Measurements from ENCODE around the gene GPR52.
"Not testable (repeated sequence)": the region's sequence is repeated elsewhere in the genome, so short reads cannot be mapped to it uniquely, and the experiment has no call there.

The GPR52 gene, protein sequence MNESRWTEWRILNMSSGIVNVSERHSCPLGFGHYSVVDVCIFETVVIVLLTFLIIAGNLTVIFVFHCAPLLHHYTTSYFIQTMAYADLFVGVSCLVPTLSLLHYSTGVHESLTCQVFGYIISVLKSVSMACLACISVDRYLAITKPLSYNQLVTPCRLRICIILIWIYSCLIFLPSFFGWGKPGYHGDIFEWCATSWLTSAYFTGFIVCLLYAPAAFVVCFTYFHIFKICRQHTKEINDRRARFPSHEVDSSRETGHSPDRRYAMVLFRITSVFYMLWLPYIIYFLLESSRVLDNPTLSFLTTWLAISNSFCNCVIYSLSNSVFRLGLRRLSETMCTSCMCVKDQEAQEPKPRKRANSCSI

DNA sequence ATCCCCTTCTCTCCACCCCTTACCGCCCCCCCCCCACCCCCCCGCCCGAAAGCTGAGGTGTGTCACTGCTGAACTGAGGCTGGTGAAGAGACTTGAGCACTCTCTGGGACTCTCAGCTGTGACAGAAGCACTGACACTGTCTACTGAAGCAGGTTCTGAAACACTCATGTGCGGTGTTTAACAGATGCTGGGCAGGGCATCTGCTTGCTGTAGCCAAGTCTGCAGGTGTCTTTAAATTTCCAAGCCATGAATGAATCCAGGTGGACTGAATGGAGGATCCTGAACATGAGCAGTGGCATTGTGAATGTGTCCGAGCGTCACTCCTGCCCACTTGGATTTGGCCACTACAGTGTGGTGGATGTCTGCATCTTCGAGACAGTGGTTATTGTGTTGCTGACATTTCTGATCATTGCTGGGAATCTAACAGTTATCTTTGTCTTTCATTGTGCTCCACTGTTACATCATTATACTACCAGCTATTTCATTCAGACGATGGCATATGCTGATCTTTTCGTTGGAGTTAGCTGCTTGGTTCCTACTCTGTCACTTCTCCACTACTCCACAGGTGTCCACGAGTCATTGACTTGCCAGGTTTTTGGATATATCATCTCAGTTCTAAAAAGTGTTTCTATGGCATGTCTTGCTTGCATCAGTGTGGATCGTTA, at the start of gene GPR52:
Gene GPR52 (plus strand): TSS at position 99 of the 665 bp plus-strand sequence. CDS start 148 bp downstream, at position 247.
- DNase-seq (ENCODE audit: low read depth in 2 of 2), result no peak

DNA sequence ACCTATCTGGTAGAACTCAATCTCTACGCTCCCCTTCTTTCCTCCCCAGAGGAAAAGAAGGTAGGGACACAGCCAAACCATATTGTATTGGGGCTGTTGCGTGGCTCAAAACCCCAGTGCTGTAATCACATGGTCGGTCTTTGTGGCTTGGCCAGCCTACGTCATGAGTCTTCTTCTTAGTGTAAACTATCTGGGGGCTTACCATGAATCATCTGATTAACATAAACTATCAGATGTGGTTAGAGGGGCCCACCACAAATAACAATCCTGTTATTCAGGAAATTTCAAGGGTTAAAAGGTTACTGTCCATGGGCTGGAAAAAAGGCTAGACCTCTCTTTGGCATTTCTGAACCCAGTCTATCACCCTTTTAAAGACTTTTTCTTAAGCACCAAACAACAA, 49.5 kb upstream of the GPR52 start:
- DNase-seq (ENCODE audit: low read depth in 2 of 2), result no peak

DNA sequence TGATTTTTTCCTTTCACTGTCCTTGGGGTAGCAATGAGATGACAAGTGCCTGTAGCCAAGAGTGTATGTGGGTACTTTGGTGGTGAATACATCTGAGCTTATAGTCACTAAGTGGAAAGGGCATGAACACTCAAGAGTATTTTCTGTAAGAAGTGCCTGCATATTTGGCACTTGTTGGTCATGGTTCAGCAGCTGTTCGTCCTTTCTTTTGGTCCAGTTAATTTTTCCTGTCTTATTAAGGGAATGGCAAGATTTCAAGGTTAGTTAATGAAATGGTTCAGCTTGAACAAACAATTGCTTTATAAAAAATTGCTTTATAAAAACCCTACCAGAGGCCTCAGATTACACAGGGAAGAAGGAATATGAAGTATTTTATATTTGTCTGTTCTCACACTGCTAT, 48.6 kb upstream of the GPR52 start:
- DNase-seq (ENCODE audit: low read depth in 2 of 2), result no peak

DNA sequence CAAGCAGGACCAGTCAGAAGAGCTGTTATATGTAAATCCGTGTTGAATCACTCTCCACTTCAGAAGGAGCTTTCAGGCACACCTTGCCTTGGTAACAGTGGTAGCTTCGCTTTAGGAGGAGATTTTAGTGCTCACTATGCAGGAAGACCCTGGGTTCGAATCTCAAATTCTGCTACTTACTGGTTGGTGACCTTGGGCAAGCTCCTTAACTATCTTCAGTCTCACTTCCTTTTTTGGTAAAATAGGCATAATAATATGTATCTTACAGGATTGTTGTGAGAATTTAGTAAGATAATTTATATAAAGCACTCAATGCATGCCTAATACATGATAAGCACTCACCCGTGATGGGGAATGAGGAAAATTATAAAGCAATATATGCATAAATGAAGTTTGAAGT, 46.7 kb upstream of the GPR52 start:
- no peak for DNase-seq (ENCODE audit: low read depth in 2 of 2)

DNA sequence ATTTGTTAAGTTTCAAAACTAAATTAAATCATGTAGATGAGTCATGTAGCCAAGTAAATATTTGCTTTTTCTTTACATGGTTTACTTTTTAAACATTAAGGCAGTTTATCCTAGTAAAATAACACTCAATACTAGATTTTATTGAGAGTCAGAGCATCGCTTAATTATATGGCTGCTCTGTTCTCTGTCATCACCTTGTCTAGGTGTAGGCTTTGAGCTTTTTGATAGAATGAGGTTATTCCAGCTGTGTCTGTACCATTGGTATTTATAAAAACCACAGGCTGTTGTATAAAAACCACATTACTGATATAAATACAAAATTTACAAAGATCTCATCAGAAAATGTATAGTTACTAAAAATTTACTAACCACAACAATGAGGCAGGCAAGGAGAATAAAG, 42.5 kb upstream of the GPR52 start:
- no peak for DNase-seq (ENCODE audit: low read depth in 2 of 2)

DNA sequence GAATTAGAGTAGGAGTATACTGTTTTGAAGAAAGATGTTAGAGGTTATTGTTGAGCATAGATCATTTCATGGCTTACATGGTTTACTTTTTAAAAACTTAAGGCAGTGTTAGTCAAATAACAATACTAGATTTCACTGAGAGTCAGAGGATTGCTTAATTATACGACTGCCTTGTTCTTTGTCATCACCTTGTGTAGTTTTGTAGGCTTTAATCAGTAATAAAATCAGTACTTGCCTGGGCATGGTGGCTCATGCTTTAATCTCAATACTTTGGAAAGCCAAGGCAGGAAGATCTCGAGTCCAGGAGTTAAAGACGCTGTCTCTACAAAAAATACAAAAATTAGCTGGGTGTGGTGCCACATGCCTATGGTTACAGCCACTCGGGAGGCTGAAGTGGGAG, 41.3 kb upstream of the GPR52 start:
- no peak for DNase-seq (ENCODE audit: low read depth in 2 of 2)

DNA sequence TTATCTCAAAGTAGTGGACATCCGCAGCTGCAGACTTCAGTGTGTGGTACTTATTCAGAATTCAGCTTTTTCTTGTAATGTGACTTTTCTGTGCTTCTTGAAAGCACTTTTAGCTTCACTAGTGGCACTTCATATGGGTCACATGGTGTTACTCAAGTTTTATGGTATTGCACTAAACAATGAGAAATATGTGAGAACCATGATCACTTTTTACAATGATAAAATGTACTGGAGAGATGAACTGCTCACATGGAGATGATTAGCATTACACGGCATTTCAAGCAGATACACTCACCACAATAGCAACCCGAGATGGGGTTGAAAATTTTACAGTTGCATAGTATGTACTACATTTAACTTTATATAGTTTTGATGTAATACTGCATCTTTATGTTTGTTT, 40.1 kb upstream of the GPR52 start:
- DNase-seq (ENCODE audit: low read depth in 2 of 2), result no peak

DNA sequence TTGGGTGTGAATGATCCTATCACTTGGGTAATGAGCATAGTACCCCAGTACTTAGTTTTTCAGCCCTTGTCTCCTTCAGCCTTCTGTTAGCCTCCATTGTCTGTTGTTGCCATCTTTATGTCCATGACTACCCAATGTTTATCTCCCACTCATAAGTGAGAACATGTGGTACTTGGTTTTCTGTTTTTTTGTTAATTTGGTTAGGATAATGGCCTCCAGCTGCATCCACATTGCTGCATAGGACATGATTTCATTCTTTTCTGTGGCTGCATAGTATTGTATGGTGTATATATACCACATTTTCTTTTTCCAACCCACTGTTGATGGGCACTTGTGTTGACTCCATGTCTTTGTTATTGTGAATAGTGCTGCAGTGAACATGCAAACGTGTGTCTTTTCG, 39.6 kb upstream of the GPR52 start:
- DNase-seq (ENCODE audit: low read depth in 2 of 2), result no peak

DNA sequence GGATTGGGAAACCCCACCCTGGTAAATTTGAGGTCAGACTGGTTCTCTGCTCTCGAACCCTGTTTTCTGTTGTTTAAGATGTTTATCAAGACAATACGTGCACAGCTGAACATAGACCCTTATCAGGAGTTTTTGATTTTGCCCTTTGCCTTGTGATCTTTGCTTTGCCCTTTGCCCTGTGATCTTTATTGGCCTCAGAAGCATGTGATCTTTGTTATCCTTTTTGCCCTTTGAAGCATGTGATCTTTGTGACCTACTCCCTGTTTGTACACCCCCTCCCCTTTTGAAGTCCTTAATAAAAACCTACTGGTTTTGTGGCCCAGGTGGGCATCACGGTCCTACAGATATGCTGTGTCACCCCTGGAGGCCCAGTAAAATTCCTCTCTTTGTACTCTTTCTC, 38.0 kb upstream of the GPR52 start:
- not testable (repeated sequence) for DNase-seq (ENCODE audit: low read depth in 2 of 2)

DNA sequence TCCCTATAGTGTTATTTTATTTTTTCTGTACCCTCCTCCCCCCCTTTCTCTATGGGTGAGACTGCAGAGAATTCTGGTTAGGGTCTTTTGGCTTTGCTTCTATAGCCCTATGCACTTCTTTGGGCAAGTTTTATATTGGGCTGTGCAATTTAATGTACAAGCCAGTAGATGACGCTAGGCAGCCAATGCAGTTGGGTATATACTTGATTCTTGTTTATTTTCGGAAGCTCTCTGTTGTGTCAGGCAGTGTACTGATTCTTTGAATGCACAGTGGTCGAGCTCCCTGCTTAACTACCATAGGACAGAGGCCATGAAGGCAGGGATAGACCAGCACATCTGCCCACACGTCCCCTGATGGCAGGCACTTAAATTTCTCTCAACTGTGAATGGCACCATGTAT, 34.1 kb upstream of the GPR52 start:
- DNase-seq (ENCODE audit: low read depth in 2 of 2), result no peak

DNA sequence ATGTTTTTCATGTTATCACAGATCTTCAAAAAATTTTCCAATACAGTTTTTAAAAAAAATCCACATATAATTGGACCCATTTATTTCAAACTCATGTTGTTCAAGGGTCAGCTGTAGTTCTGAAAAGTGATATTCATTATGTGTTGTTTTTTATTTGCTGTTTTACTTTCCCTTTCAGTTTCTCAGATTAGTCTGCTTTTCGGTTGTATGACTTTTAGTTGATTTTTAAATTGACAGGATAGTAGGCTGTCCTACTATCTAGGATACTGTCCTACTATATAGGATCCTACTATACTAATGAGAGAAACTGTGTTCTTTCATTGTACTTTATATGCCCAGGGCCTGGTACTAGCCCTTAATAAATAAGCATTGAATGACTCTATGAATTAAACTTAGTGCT, 33.6 kb upstream of the GPR52 start:
- no peak for DNase-seq (ENCODE audit: low read depth in 2 of 2)

DNA sequence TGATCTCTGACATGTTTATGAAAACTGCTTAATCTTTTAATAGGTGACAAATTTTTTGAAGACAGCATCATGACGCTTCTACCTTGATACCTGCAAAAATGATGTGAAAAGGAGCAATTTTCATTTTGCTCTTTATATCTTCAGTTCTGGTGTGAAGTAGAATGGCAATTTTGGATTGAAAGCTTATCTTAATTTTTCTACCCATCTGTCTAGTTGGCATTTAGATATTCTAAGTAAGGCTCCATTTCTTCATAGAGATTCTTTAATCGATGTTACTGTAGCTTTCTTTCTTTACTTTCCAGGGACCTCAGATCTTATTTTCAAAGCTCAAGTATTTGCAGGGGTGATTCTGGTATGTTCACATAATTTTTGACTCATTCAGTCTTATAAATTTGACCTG, 32.3 kb upstream of the GPR52 start:
- no peak for DNase-seq (ENCODE audit: low read depth in 2 of 2)

DNA sequence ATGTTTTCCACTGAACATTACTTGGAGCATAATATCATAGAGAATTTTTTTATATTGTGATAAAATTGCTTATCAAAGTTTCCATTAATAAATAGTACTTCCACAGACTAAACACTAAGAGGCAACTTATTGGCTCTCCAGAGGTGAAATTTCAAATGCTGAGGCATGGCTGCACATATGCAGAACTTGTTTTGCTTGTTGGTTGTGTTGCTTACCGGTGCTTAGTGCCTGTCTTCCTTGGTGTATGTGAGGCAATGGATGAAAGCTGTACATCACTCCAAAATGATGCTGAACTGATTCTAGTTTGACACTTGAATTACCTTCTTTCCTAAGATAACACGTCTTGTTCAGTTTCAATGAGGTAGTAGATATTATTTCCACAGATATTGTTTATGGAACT, 29.8 kb upstream of the GPR52 start:
- DNase-seq (ENCODE audit: low read depth in 2 of 2), result no peak

DNA sequence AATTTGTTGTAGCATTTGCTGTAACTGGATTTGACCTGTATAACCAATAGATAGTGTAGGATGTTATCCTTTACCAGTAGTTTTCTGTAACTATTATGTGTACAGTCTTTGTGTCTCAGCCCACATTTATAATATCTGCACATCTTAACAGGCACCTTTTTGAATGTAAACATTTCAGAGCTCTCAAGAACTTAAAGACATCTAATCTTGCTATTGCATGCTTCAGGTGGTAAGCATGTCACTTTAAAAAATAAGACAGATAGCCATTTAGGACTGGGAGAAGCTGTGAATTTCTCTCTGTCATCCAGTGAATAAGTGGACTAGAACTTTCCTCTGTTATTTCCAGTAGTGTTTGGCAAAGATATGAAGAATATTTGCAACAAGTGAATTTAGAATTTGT, 22.6 kb upstream of the GPR52 start:
- DNase-seq (ENCODE audit: low read depth in 2 of 2), result no peak

DNA sequence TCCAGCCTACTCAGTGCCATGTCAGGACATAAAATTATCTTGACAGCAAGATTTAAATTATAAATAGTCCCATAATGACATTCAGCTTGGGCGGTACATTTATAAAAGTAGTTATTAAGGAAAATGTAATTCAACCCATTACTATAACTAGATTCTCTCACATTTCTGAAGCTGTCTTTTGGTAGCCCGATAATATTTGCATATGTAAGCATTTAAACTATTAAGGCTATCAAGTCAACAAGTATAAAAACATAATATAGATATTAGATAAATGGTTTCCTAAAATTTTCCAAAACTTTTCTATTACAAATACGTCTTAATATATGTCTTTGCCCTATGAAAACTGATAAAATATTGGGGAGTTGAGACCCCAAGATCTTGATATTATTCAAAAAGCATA, 21.6 kb upstream of the GPR52 start:
- no peak for DNase-seq (ENCODE audit: low read depth in 2 of 2)

DNA sequence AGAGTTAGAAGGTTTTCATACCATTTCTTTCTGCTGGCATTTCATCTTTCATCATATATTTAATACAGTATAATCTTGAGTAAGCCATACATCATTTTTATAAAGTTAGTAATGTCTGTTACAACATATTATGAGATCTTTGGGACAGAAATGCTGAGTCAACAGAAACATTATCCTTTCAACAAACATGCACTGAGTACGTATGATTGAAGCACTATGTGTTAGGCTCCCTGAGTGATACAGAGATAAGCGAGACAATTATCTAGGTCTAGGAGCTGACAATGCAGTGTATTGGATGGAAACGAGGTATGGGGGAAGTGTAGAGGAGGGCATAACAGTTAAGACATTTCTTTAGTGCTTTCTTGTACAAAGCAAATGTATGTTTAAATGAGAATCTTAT, 19.7 kb upstream of the GPR52 start:
- DNase-seq (ENCODE audit: low read depth in 2 of 2), result no peak

DNA sequence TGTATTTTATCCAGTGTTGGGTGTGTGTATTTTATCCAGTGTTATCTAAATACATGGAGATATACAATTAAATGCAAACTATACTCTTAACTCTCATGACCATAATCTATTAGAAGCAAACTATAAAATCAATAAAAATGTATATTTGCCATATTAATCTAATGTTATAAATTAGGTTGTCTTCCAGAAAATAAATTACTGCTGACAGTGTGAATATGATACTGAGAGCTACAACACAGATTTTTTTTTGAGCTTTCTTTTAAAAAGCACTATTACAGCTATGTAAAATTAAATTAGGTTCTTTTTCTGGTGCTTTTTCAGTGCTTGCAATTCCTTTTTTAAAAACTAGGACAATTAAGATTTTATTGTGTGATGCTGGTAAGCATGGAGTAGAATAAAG, 19.0 kb upstream of the GPR52 start:
- DNase-seq (ENCODE audit: low read depth in 2 of 2), result no peak

DNA sequence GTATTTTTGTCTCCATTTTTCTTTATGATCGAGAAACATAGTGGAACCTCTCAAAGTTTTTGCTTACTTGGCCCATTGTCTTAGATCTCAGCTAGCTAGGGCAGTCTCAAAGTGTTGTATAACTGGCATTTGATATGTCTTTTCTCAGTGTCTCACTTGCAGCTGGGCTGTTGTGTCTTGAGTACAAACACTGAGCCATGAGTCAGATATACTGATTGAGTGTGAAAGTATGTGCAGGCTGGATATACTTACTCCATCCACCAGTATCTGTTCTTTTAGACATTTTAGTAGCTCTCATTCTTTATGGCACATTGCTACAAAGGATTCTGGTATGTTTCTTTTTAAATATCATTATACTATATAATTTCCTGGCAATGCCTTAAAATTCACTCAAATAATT, 14.3 kb upstream of the GPR52 start:
- no peak for DNase-seq (ENCODE audit: low read depth in 2 of 2)

DNA sequence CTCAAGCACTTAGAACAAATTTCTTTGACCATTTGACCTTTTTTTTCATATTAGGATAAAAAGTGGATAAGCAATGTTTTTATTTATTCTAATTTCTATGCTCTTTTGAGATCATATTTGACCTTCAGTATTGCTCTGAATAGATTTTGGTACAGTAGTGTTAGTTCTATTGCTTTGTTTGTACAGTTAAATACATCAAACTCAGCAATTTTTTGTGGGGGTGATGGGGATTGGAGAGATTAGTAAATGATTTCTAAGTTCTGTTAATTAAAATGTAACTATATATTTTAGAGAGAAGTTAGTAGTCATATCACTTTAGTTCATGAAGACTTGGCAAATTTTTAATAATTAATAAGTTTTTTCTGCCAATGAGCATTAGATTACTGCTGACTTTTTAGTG, 2.4 kb upstream of the GPR52 start:
- DNase-seq (ENCODE audit: low read depth in 2 of 2), result no peak

DNA sequence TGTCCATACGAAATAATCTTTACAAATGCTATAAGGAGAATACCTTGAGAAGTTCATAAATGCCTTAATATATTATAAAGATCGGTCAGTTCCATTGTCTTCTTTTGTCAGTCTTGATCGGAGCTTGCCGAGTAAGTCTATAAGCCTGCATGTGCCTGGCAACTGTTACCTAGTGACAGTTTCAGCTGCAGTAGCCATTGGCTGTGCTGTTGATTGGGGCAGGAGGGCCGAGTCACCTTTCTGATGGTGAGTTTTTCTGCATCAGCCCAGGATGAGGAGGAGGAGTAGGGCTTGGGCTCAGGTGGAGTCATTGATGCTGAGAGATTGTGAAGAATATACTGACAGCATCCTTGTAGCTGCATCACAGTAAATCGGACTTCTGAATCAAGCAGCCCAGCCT, 1.9 kb upstream of the GPR52 start:
- DNase-seq (ENCODE audit: low read depth in 2 of 2), result no peak

DNA sequence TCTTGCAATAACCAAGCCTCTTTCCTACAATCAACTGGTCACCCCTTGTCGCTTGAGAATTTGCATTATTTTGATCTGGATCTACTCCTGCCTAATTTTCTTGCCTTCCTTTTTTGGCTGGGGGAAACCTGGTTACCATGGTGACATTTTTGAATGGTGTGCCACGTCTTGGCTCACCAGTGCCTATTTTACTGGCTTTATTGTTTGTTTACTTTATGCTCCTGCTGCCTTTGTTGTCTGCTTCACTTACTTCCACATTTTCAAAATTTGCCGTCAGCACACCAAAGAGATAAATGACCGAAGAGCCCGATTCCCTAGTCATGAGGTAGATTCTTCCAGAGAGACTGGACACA, 743 bp downstream of the GPR52 start:
- no peak for DNase-seq (ENCODE audit: low read depth in 2 of 2)

DNA sequence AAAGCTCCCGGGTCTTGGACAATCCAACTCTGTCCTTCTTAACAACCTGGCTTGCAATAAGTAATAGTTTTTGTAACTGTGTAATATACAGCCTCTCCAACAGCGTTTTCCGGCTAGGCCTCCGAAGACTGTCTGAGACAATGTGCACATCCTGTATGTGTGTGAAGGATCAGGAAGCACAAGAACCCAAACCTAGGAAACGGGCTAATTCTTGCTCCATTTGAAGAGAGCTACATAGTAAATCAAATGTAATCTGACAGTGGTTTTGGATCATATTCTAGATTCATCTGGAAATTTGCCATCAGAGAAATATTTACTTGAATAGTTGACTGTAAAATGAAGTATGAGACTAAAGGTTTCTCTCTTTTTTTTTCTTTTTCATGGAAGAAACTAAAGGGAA, 1.2 kb downstream of the GPR52 start:
- DNase-seq (ENCODE audit: low read depth in 2 of 2), result no peak

DNA sequence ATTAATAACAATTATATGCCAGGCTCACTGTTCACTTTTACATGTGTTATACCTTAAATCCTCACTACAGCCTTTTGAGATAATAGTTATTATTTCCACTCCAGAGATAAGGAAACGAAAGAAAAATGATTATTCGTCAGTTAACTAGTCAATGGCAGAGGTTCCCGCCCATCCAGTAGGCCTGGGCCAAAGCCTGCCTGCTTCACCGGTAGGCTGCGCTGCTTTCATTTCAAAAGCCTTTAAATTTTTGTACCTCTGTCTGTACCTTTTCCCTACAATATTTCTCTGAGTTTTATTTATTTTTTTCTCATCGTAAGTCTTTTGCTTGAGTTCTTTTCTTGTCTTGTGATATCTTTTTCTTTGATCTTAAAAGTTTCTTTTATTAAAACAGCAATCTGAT, 3.6 kb downstream of the GPR52 start:
- DNase-seq (ENCODE audit: low read depth in 2 of 2), result no peak

DNA sequence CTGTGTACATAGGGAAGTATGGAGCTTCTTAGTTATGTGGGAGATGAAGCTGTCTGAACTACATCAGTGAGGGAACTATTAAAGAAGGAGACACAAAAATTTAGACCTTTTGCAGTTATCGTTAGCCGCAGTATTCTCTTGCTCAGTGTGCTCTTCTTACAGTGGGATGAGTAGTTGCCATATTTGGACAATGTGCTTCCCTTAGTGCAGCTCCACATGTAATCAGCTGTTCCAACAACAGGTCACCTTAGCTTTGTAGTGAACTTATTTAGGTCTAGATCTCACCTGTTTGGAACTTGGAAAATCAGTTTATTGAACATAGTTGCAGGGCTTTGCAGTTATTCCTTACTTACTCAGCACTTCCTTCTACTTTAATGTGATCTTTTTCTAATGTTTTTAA, 18.1 kb downstream of the GPR52 start:
- no peak for DNase-seq (ENCODE audit: low read depth in 2 of 2)

Measured in stimulated activated CD4-positive, alpha-beta T cell treated with anti-CD3 and anti-CD28 coated beads, Interleukin-15, amount 100 ng/mL, for 48 hours (primary cell).